SH-SY5Y (cell line): ENCODE results near the gene TMX1.

Experiments used
- GATA2 ChIP-seq: IDR thresholded peaks from 2 replicates; pipeline ENCODE4 v1.6.1; 2011; ENCODE audit warnings: mild to moderate bottlenecking, low read depth, low read length
- GATA3 ChIP-seq: IDR thresholded peaks from 2 replicates; pipeline ENCODE4 v1.6.1; 2011; ENCODE audit warnings: low read depth, mild to moderate bottlenecking, low read length, moderate library complexity

DNA sequence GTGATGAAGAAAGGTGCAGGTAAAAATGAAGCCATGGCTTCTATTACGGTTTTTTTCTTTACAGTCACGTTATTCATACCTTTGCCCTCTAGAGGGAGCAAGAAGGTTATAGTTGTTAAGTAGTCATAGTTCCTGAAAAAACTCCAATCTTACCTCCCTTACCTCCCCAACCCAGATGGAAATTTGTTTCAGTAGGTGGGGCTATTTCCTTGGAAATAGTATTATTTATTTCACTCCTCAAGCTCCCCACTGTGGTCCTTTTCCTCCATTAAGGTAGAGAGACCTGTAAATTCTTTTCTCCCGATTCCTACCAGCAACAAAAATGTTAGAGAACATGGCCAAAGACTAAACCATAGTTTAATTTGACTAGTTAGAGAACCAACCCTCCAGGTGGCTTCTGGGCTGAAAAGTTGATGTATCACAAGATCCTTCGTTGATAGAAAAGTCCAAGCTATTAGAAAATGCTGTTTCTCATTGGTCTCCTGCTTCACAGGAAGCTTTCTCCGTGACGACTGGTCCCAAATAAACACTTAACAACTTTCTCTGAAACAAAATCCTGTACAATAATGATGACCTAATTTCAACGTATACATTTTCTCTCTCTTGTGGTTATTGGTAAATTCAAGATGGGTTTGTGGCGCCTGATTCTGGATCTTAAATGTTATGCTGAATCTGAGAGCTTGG is 43.5 kb downstream of the TMX1 start:
- TF ChIP-seq GATA2 = no peak
- no peak for TF ChIP-seq GATA3
